T1000 (cell line): ENCODE measurements around the gene TIMM17A.
"Not testable (repeated sequence)": the region's sequence is repeated elsewhere in the genome, so short reads cannot be mapped to it uniquely, and the experiment has no call there.

Source experiments
- DNase-seq: peaks from one replicate; lab custom pipeline; 2025; ENCODE audit warnings: mixed read lengths; lab: John Stamatoyannopoulos, UW

The TIMM17A gene

GRCh38 chr1:202016022-202016810 lies 60.9 kb downstream of the TIMM17A start:
- no peak for DNase-seq

GRCh38 chr1:202016811-202017748 lies 61.8 kb downstream of the TIMM17A start:
- no peak for DNase-seq

GRCh38 chr1:202017749-202018467 lies 62.6 kb downstream of the TIMM17A start:
- no peak for DNase-seq

DNA sequence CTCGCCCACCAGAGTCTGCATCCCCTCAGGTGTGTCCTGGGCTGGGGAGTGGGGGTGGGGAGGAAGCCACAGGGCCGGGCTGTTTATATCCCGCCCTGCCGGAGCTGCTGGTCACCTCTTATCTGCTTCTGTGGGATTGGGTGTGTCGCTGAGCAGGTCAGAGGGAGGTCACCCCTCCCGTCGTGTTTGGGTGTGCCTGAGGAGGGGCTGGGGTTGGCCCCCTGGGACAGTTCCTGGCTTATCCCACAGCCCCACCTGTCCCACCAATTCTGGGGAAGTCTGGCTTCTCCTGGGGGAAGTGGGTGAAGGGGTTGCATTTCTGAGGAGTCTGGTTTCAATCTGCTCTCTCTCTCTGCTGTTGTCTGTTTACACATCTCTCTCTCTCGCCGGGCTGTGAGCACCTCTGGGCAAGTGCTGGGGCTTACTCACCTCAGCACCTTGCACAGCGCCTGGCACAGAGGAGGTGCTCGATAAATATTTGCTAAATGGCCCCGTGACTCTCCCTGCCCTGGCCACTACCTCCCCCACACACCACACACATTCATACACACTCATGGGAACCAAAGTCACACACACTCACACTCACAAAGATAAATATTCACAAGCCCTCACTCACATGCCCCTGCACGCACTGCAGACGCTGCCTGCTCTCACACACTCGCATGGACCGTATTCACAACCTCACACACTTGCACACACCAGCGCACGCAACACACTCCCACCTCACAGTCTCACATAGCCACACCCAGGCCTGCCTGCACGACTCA lies 63.3 kb downstream of the TIMM17A start:
- no peak for DNase-seq

DNA sequence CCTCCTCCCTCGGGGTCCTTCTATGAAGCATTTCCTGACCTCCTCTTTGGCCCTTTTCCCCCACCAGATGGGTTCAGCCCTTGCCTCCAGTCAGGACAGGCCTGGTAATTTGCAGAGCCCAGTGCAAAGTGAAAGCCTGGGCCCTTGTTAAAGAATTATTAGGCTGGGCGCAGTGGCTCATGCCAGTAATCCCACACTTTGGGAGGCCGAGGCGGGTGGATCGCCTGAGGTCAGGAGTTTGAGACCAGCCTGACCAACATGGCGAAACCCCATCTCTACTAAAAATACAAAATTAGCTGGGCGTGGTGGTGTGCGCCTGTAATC lies 63.9 kb downstream of the TIMM17A start:
- DNase-seq, result not testable (repeated sequence)
